HG02885 (cell line): ENCODE data around the gene GALNT2.

Experiments used
- ATAC-seq: cut with Tn5 transposase; IDR thresholded peaks from one replicate; pipeline ENCODE4 v1.9.1; 2021; ENCODE audit warnings: mild to moderate bottlenecking; ENCODE audit not compliant: unreplicated experiment, poor library complexity

The GALNT2 gene

GRCh38 chr1:230219174-230220067, 152.4 kb downstream of the GALNT2 start:
- no peak for ATAC-seq

GRCh38 chr1:230220478-230220877, 153.4 kb downstream of the GALNT2 start:
- no peak for ATAC-seq

- no peak for ATAC-seq
Measured at GRCh38 chr1:230220907-230221306, 153.9 kb downstream of the GALNT2 start.

- no peak for ATAC-seq
Measured at GRCh38 chr1:230222678-230223077, 155.6 kb downstream of the GALNT2 start.

GRCh38 chr1:230224101-230224960, 157.3 kb downstream of the GALNT2 start:
- ATAC-seq, result no peak

- no peak for ATAC-seq
Measured at GRCh38 chr1:230226007-230226800, 159.2 kb downstream of the GALNT2 start.

GRCh38 chr1:230226814-230227213, 159.8 kb downstream of the GALNT2 start:
- ATAC-seq, result no peak

- no peak for ATAC-seq
Measured at GRCh38 chr1:230228236-230228897, 161.3 kb downstream of the GALNT2 start.

GRCh38 chr1:230230273-230230672, 163.2 kb downstream of the GALNT2 start:
- no peak for ATAC-seq

GRCh38 chr1:230230948-230231773, 164.1 kb downstream of the GALNT2 start:
- no peak for ATAC-seq

- ATAC-seq, result no peak
Measured at GRCh38 chr1:230231774-230232145, 164.7 kb downstream of the GALNT2 start.

- no peak for ATAC-seq
Measured at GRCh38 chr1:230232371-230232771, 165.3 kb downstream of the GALNT2 start.

- ATAC-seq, result no peak
Measured at GRCh38 chr1:230233786-230234185, 166.7 kb downstream of the GALNT2 start.

GRCh38 chr1:230235876-230236275, 168.8 kb downstream of the GALNT2 start:
- ATAC-seq, result no peak

- no peak for ATAC-seq
Measured at GRCh38 chr1:230236301-230237008, 169.4 kb downstream of the GALNT2 start.

- no peak for ATAC-seq
Measured at GRCh38 chr1:230237009-230237370, 170.0 kb downstream of the GALNT2 start.

GRCh38 chr1:230237805-230238204, 170.8 kb downstream of the GALNT2 start:
- ATAC-seq, result no peak

- no peak for ATAC-seq
Measured at GRCh38 chr1:230240446-230241086, 173.5 kb downstream of the GALNT2 start.
